ENCODE data around the gene KIAA0825. TPM values are rescaled to one million over a fixed set of nuclear protein-coding genes. Genes with fewer than 3 reads are reported as not detected.

Gene KIAA0825
- total and polyA plus RNA-seq, 2 experiments from 2014 or later = 1.7 to 1.8 TPM

- TF ChIP-seq CREB1 (CRISPR knock-in tag; IDR thresholded peaks at IDR 0.05; ENCODE audit: low read depth) = no peak
- TF ChIP-seq EZH2phosphoT487 (IDR thresholded peaks at IDR 0.05; ENCODE audit: unreplicated experiment) = no peak
- no peak for TF ChIP-seq ZNF114 (CRISPR knock-in tag; IDR thresholded peaks at IDR 0.05)
- TF ChIP-seq STAT1 (IDR thresholded peaks at IDR 0.05; ENCODE audit: unreplicated experiment) = no peak
- no peak for TF ChIP-seq ZNF331 (CRISPR knock-in tag; IDR thresholded peaks at IDR 0.05; ENCODE audit: low read depth)
- TF ChIP-seq ETS1 (IDR thresholded peaks at IDR 0.05) = no peak
- no peak for TF ChIP-seq POLR2AphosphoS5 (IDR thresholded peaks at IDR 0.05; ENCODE audit: low read depth)
- TF ChIP-seq NANOG (IDR thresholded peaks at IDR 0.05; ENCODE audit: borderline replicate concordance) = no peak
- TF ChIP-seq EZH2 (IDR thresholded peaks at IDR 0.05; ENCODE audit: low read depth, unreplicated experiment) = no peak
- TF ChIP-seq ZNF462 (CRISPR knock-in tag; IDR thresholded peaks at IDR 0.05) = no peak
- DNase-seq (ENCODE audit: low spot score) (no peak), ATAC-seq (no peak)
- Histone ChIP-seq H3K36me3 (ENCODE audit: insufficient read depth) (no peaks in the 10 kb centered on the region), H3K79me2 (replicated peaks; ENCODE audit: insufficient read depth) (no peaks in the 10 kb centered on the region), H3K4me3 (no peak overlapping the region), H3K27ac (ENCODE audit: low read depth) (no peak overlapping the region), H3K4me2 (no peak overlapping the region), H3K9me2 (ENCODE audit: insufficient read depth) (no peaks in the 10 kb centered on the region), H3F3A (replicated peaks; ENCODE audit: low read depth) (no peaks in the 10 kb centered on the region), H2AFZ (no peak overlapping the region), H3K4me1 (ENCODE audit: insufficient read depth) (no peaks in the 10 kb centered on the region), H4K20me1 (replicated peaks; ENCODE audit: insufficient read depth) (no peaks in the 10 kb centered on the region), H3K27me3 (ENCODE audit: insufficient read depth) (no peaks in the 10 kb centered on the region)
- H3K4me3 Mint-ChIP-seq = no peak overlapping the region
- H3K27me3 Mint-ChIP-seq (ENCODE audit: insufficient read depth, low read depth, poor library complexity) = no peaks in the 10 kb centered on the region
- no peaks in the 10 kb centered on the region for H3K9me3 Mint-ChIP-seq
- H3K27ac Mint-ChIP-seq = no peak overlapping the region; the same call in none of the 2 replicates
- H3K36me3 Mint-ChIP-seq (ENCODE audit: low read depth) = no peaks in the 10 kb centered on the region
- no peaks in the 10 kb centered on the region for H3K4me1 Mint-ChIP-seq
These were observed 117.0 kb downstream of the KIAA0825 start for GRCh38 chr5:94501365-94501764.

All from GM23338 (cell line).